Measurements from ENCODE around the gene DICER1. TPM values are rescaled to one million over a fixed set of nuclear protein-coding genes. Genes with fewer than 3 reads are reported as not detected.

The DICER1 gene
- total RNA-seq, 2 experiments from 2014 or later, result 38.1 to 42.3 TPM

GRCh38 chr14:95156161-95157047 is 925 bp downstream of the DICER1 start:
- peak overlapping the region; percentile 80 for H3K4me3 Mint-ChIP-seq
- CTCF ChIA-PET, result interaction anchor here (0.7 kb wide), 1 partner anchor 1244 kb away, joined by 3 read pairs; no protein-coding TSS in a partner anchor
- H3K9me3 Mint-ChIP-seq, result no peaks in the 10 kb centered on the region
- DNase-seq, result peak; percentile 35
- intact Hi-C loops (cut with micrococcal nuclease), result loop anchor here (1.0 to 10.0 kb wide), 6 partner anchors 34 to 1208 kb away; partner anchors contain the start of genes ATG2B, CLMN, DDX24 and GSKIP
- H3K4me1 Mint-ChIP-seq (ENCODE audit: low read depth), result peaks cover 46% of the 10 kb centered on the region
- no peaks in the 10 kb centered on the region for H3K27me3 Mint-ChIP-seq (ENCODE audit: low read depth)
- peak overlapping the region; percentile 79 for H3K27ac Mint-ChIP-seq
- H3K36me3 Mint-ChIP-seq (ENCODE audit: low read depth), result peaks cover 8% of the 10 kb centered on the region

GRCh38 chr14:95155045-95155444 is 2.3 kb downstream of the DICER1 start:
- H3K27me3 Mint-ChIP-seq (ENCODE audit: low read depth), result no peaks in the 10 kb centered on the region
- H3K9me3 Mint-ChIP-seq, result no peaks in the 10 kb centered on the region
- no peak for DNase-seq
- peaks cover 8% of the 10 kb centered on the region for H3K36me3 Mint-ChIP-seq (ENCODE audit: low read depth)
- intact Hi-C loops (cut with micrococcal nuclease), result loop anchor here (1.0 to 10.0 kb wide), 5 partner anchors 15 to 1210 kb away; partner anchors contain the start of genes ATG2B, CLMN, DDX24 and GSKIP
- CTCF ChIA-PET, result no interaction called here
- peaks cover 57% of the 10 kb centered on the region for H3K4me1 Mint-ChIP-seq (ENCODE audit: low read depth)
- peak overlapping the region; percentile 42 for H3K27ac Mint-ChIP-seq
- peak overlapping the region; percentile 80 for H3K4me3 Mint-ChIP-seq

- Mint-ChIP-seq H3K27me3 (ENCODE audit: low read depth) (no peaks in the 10 kb centered on the region), H3K36me3 (ENCODE audit: low read depth) (peaks cover 8% of the 10 kb centered on the region), H3K27ac (no peak overlapping the region), H3K4me1 (ENCODE audit: low read depth) (peaks cover 67% of the 10 kb centered on the region), H3K4me3 (no peak overlapping the region), H3K9me3 (no peaks in the 10 kb centered on the region)
- no peak for DNase-seq
- intact Hi-C loops (cut with micrococcal nuclease), result loop anchor here (10.0 kb wide), 1 partner anchor 1211 kb away; the partner anchor contains the start of genes ATG2B and GSKIP
- CTCF ChIA-PET, result no interaction called here
Observed at GRCh38 chr14:95153866-95154265, 3.5 kb downstream of the DICER1 start.

GRCh38 chr14:95151561-95151960 is 5.8 kb downstream of the DICER1 start:
- Mint-ChIP-seq H3K27ac (no peak overlapping the region), H3K27me3 (ENCODE audit: low read depth) (no peaks in the 10 kb centered on the region), H3K4me1 (ENCODE audit: low read depth) (peaks cover 75% of the 10 kb centered on the region), H3K4me3 (no peak overlapping the region), H3K9me3 (peaks cover 2% of the 10 kb centered on the region), H3K36me3 (ENCODE audit: low read depth) (peaks cover 18% of the 10 kb centered on the region)
- intact Hi-C loops (cut with micrococcal nuclease), result loop anchor here (10.0 kb wide), 1 partner anchor 1213 kb away; the partner anchor contains the start of genes ATG2B and GSKIP
- no peak for DNase-seq
- CTCF ChIA-PET, result no interaction called here

GRCh38 chr14:95150910-95151309 is 6.4 kb downstream of the DICER1 start:
- Mint-ChIP-seq H3K36me3 (ENCODE audit: low read depth) (peaks cover 22% of the 10 kb centered on the region), H3K9me3 (peaks cover 6% of the 10 kb centered on the region), H3K4me1 (ENCODE audit: low read depth) (peaks cover 76% of the 10 kb centered on the region), H3K27ac (peak overlapping the region; percentile 27), H3K27me3 (ENCODE audit: low read depth) (no peaks in the 10 kb centered on the region), H3K4me3 (no peak overlapping the region)
- no peak for DNase-seq
- intact Hi-C loops (cut with micrococcal nuclease), result loop anchor here (10.0 kb wide), 1 partner anchor 1214 kb away; the partner anchor contains the start of genes ATG2B and GSKIP
- CTCF ChIA-PET, result no interaction called here

GRCh38 chr14:95149441-95149840 is 7.9 kb downstream of the DICER1 start:
- CTCF ChIA-PET, result interaction anchor here (0.6 kb wide), 1 partner anchor 21 kb away, joined by 3 read pairs; no protein-coding TSS in a partner anchor
- Mint-ChIP-seq H3K36me3 (ENCODE audit: low read depth) (peaks cover 26% of the 10 kb centered on the region), H3K4me3 (no peak overlapping the region), H3K4me1 (ENCODE audit: low read depth) (peaks cover 73% of the 10 kb centered on the region), H3K27me3 (ENCODE audit: low read depth) (no peaks in the 10 kb centered on the region), H3K27ac (no peak overlapping the region), H3K9me3 (peaks cover 16% of the 10 kb centered on the region)
- DNase-seq, result no peak
- intact Hi-C loops (cut with micrococcal nuclease), result no loop called here

- Mint-ChIP-seq H3K27ac (no peak overlapping the region), H3K4me1 (ENCODE audit: low read depth) (peaks cover 73% of the 10 kb centered on the region)
- CTCF ChIA-PET, result no interaction called here
Observed at GRCh38 chr14:95147597-95147996, 9.7 kb downstream of the DICER1 start.

GRCh38 chr14:95146079-95146771 is 11.1 kb downstream of the DICER1 start:
- peaks cover 16% of the 10 kb centered on the region for H3K9me3 Mint-ChIP-seq
- peaks cover 25% of the 10 kb centered on the region for H3K36me3 Mint-ChIP-seq (ENCODE audit: low read depth)
- no peak for DNase-seq
- H3K27me3 Mint-ChIP-seq (ENCODE audit: low read depth), result no peaks in the 10 kb centered on the region
- intact Hi-C loops (cut with micrococcal nuclease), result no loop called here
- H3K27ac Mint-ChIP-seq, result no peak overlapping the region
- H3K4me1 Mint-ChIP-seq (ENCODE audit: low read depth), result peaks cover 69% of the 10 kb centered on the region
- no peak overlapping the region for H3K4me3 Mint-ChIP-seq
- CTCF ChIA-PET, result no interaction called here

More at GRCh38 chr14:95147597-95147996, 9.7 kb downstream of the DICER1 start:
- DNase-seq, result no peak
- Mint-ChIP-seq H3K4me3 (no peak overlapping the region), H3K27me3 (ENCODE audit: low read depth) (no peaks in the 10 kb centered on the region), H3K9me3 (peaks cover 16% of the 10 kb centered on the region), H3K36me3 (ENCODE audit: low read depth) (peaks cover 25% of the 10 kb centered on the region)
- intact Hi-C loops (cut with micrococcal nuclease), result no loop called here

- Mint-ChIP-seq H3K27ac (no peak overlapping the region), H3K9me3 (peaks cover 16% of the 10 kb centered on the region), H3K36me3 (ENCODE audit: low read depth) (peaks cover 25% of the 10 kb centered on the region), H3K4me3 (no peak overlapping the region), H3K4me1 (ENCODE audit: low read depth) (peaks cover 66% of the 10 kb centered on the region), H3K27me3 (ENCODE audit: low read depth) (no peaks in the 10 kb centered on the region)
- CTCF ChIA-PET, result interaction anchor here (0.6 kb wide), 1 partner anchor 51 kb away, joined by 3 read pairs; no protein-coding TSS in a partner anchor
- intact Hi-C loops (cut with micrococcal nuclease), result no loop called here
- no peak for DNase-seq
Observed at GRCh38 chr14:95144849-95145248, 12.5 kb downstream of the DICER1 start.

GRCh38 chr14:95143808-95144620 is 13.3 kb downstream of the DICER1 start:
- no peak overlapping the region for H3K4me3 Mint-ChIP-seq
- DNase-seq, result no peak
- CTCF ChIA-PET, result no interaction called here
- H3K27ac Mint-ChIP-seq, result no peak overlapping the region
- H3K4me1 Mint-ChIP-seq (ENCODE audit: low read depth), result peaks cover 68% of the 10 kb centered on the region
- H3K36me3 Mint-ChIP-seq (ENCODE audit: low read depth), result peaks cover 25% of the 10 kb centered on the region
- intact Hi-C loops (cut with micrococcal nuclease), result no loop called here
- no peaks in the 10 kb centered on the region for H3K27me3 Mint-ChIP-seq (ENCODE audit: low read depth)
- H3K9me3 Mint-ChIP-seq, result peaks cover 16% of the 10 kb centered on the region

GRCh38 chr14:95142208-95142607 is 15.1 kb downstream of the DICER1 start:
- H3K27ac Mint-ChIP-seq, result no peak overlapping the region
- no peak for DNase-seq
- H3K4me1 Mint-ChIP-seq (ENCODE audit: low read depth), result peaks cover 68% of the 10 kb centered on the region
- peaks cover 18% of the 10 kb centered on the region for H3K36me3 Mint-ChIP-seq (ENCODE audit: low read depth)
- peaks cover 16% of the 10 kb centered on the region for H3K9me3 Mint-ChIP-seq
- H3K27me3 Mint-ChIP-seq (ENCODE audit: low read depth), result no peaks in the 10 kb centered on the region
- CTCF ChIA-PET, result interaction anchor here (0.7 kb wide), 1 partner anchor 63 kb away, joined by 3 read pairs; no protein-coding TSS in a partner anchor
- no peak overlapping the region for H3K4me3 Mint-ChIP-seq
- intact Hi-C loops (cut with micrococcal nuclease), result no loop called here

All from activated naive CD4-positive, alpha-beta T cell treated with anti-CD3 and anti-CD28 coated beads for 36 hours (primary cell).